Measurements from ENCODE around the gene LEMD1. TPM values are rescaled to one million over a fixed set of nuclear protein-coding genes. Genes with fewer than 3 reads are reported as not detected.
"Not testable (repeated sequence)": the region's sequence is repeated elsewhere in the genome, so short reads cannot be mapped to it uniquely, and the experiment has no call there.

The LEMD1 gene
- total RNA-seq, 1 donor from 2014 or later = 0.70 TPM

DNA sequence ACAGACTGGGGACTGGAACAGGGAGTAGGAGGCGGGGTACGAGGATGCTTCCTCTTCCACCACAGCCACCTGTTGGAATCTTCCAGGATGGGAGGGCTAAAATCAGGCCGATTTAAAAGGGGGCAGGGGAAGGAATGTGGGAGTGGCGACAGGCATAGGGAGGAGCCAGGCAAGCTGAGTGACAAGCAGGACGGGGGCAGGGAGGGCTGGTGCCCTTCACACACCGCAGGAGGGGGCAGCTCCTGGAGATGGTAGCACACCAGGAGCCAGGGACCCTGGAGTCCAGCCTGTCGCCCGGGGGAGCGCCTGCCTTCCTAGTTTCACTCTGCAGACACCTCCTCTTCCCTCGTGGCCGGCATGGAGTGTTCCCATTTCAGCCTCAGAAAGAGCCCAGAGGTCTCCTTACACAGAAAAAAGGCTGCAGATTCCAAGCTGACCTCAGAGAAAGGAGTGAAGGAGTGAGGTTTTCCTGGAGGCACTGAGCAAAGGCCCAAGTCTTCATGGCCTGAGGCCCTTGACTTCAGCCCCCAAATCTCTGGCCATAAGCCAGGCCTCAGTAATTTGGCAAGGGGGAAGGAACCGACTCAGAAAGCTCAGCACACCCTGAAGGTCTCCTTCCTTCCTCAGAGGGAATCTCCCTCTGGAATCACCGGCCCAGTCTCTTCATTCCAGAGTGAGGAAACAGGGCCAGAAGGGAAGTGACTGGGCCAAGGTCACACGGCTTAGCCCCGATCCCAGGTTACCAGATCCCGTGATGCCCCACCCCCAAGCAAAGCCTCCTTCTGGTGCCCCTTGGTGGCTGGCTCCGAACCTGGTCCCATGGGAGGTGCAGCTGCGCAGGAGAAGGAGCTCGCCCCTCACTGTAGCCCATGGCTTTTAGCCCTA is 25.8 kb upstream of the LEMD1 start:
- no peak for DNase-seq (ENCODE audit: low read depth)

DNA sequence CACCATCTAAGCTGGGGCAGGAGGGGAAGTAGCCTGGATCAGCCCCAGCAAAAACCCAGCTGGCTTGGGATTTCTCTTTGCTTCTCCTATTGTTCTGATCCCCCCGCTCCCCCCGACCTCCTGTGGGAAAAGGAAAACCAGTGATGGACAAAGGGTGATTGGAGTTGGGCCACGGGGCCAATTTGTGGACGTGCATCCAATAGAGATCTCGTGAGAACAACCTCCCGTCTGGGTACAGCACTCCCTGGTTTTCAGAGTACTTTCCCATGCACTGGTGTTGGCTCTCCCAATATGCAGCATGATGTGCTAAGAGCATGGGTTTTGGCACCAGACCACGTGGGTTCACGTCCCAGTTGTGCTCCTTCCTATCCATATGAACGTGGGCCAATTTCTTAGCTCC is 25.0 kb upstream of the LEMD1 start:
- no peak for DNase-seq (ENCODE audit: low read depth)

DNA sequence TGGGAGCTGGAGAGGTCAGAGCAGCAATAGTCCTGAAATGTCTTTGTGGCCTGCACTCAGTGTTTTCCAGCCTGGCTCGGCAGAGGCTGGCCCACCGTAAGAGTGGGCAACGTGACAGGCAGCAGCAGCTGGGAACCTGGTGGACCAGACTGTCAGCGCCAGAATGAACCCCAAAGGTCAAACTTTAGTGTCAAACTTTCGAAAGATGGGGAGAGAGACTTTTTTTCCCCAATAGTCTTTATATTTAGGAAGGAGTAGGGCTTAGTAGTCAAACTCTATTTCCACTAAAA is 23.7 kb upstream of the LEMD1 start:
- no peak for DNase-seq (ENCODE audit: low read depth)

DNA sequence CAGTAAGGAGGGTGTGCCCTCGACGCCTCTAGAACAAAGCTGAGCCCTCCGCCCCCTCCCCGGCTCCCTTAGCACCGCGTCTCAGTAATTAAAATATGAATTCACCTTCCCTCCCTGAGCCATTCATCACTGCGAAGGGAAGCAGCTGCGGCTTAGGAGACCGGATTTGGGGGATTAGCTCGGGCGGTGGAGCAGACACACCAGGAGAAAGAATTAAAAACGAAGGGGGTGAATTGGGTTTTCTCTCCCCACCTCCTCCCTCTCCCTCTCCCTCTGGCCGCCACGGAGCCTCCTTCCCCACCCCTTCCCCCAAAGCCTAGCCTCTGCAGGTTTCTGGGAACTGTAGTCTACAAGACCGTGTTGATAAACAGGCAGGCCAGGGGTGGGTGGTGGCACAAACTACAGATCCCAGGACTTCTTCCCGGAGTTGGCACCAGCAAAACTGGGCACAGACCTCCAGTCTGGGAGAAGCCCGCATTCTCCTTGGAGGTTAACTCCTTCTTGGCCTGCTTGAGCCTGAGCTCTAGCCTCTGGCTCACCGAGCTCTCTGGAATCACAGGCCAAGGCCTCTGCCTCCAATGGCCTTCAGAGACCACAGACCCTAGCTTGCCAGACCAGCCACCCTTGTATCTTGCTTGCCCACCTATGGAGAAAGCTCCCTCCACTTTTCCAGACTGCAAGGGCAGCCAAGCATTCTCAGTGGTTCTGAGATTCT is 23.2 kb upstream of the LEMD1 start:
- peak; percentile 50 for DNase-seq (ENCODE audit: low read depth)

DNA sequence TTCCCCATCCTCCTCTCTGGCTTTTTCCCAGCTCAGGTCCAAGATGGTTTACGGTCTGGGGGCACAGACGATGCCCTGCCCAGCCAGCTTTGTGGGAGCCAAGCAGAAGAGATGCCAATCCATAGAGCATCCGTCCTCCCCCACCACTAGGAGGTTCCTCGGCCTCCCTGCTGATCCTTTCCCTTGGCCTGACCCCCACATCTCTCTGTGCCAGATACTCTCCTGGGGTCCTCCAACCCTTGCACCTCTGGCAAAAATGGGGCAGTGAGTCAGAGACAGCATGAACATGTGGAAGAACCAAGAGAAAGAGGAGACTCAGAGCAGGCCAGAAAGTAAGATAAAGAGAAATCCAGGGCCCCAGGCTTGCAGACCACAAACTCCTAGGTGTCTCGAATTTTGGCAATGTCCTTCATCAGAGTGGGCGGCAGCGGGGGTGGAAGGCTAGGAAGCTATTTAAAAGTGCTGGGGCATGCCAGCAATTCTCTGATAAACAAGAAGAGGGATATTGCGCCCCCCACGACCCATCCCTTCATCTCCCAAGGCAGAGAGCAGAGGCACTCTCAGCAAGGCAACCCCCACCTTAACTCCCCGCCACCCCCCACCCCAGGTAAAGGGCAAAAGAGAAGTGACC is 22.6 kb upstream of the LEMD1 start:
- no peak for DNase-seq (ENCODE audit: low read depth)

DNA sequence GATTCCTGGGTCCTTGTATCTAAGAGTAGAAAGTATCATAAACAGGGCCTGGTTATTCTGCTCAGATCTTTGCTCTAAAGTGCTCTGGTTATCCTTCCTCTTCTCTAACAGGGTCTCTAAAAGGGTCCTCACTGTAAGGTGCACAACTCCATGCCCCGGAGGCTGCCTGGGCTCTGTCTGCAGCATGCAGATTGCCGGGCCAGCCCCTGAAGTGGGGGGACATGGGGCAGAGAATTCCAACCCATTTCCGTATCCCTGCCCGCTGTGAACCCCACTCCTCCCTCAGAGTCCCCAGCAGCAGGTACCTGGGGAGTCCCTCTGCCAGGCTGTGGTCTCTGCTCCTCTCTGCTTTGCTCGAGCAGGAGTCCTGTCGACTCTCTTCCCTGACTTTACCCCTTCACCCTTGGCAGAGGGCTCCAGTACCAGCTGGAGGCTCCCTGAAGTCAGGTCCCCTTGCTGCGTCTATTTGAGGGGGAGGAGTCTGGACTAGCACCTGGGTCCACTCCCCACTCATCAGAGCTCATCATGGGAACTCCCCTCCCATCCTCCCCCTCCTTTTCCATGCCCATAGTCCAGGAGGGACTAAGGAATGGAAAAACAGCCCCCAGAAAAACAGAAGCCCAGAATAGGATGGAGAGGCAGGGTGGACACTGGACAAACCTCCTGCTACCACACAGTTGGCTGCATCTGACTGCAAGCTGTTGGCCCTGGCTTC is 21.9 kb upstream of the LEMD1 start:
- no peak for DNase-seq (ENCODE audit: low read depth)

DNA sequence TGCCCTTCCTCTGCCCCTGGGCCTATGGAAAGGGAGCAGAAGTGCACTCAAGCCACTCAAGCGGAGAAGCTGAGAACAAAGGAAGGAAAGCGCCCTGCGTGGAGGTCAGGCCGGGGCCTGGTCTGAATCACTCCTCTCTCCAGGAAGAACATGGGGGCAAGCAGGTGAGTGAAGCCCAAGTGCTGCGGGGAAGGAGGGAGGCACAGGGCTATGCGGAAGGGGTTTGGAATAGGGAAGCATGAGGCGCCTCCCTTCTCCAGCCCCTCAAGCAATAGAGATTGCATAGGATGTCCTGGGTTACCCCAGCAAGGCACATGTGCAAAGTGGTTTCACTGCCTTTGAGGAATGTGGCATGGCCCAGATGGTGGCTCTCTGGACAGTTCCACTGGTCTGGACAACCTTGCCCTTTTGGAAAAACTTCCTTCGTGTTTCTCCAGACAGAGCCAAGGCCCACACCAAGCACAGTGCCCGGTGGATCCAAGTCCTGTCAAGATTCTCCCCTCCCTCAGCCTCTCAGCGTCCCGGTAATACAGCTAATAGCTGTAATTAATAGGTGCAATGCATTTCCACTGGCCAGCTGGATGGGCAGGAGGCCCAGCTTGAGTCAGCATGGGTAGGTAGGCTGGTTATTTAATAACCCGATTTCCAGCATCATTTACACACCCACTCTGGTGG is 20.3 kb upstream of the LEMD1 start:
- peak; percentile 84 for DNase-seq (ENCODE audit: low read depth)

DNA sequence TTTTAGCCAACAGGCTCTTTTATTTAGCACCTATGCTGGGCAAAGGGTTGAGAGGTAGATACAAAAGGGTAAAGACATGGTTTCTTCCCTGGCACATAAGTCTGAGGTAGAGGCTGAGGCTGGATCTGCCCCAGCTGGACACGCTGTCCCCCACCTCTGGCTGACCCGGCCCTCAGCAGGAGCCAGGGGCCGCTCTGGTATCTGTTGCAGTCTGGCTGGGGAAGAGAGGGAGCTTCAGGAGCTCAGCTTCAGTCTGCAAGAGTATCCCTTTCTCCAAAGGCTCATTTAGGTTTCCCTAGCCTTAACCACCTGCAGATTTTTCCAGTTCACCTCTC is 19.8 kb upstream of the LEMD1 start:
- DNase-seq (ENCODE audit: low read depth) = no peak

DNA sequence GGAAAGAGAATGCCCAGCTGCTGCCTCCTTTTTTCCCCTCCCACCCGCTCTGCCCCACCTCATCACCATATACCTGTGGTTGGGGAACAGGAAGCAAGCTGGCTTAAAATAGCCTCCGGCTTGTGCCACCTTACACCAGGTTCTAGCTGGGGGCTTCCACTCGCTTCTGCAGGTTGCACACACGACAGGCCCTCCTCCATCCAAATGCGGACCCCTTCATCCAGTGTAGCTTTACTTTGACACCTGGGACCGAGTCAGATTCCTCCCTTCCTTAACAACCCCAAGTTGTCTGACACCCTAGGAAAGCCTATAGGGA is 19.4 kb upstream of the LEMD1 start:
- DNase-seq (ENCODE audit: low read depth) = no peak

DNA sequence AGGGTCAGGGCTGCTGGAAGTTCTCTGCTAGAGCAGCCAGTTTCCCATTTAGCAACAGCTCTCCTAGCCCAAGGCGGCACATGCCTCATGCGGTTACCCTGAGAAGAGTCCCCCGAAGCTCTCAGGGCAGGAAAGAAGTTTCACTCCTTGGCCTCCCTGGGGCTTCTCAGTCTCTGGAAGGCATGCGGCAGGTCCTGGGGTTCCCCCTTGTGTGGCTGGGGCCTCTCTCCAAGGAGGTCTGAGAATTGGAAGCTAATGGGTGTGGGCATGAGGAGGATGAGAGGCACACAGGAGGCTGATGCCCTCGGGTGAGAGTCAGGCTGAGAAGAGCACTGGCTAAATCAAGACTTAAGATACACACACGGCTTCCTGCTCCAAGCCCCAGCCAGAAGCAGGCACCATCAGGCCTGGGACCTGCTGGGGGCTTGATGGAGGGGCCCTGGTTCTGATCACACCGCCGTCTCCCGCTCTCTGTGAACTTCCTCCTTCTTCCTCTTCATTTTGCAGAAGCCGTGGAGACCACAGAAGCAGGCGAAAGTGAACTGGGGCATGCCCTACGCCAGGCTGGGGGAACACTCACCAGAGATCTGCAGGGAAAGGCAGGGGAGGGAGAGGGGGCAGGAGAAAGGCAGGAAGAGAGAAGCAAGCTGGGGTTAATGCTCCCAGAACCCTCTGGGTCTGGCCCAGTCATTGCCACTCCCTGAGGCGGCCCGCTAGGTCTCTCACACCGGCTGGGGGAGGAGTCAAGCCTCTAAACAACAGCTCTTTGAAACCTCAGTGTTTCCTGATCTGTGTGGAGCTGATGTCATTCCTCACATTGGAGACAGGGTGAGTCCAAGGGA is 18.8 kb upstream of the LEMD1 start:
- DNase-seq (ENCODE audit: low read depth) = peak; percentile 90

DNA sequence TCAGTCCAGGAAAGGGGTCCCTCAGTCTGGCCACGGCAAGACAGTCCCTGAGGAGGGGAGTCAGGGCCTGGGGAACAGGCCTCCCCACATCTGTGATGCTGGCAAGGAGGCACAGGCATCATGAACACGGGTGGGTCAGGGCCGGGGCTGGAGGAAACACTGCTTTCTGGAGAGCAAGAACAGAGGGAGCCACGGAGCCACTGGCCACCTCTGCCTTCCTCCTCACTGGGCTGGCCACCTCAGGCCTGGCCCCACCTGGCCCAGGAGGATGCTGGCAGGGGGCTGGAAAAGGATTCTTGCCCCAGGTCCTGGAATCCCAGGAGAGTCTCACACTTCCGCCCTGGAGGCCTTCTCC is 18.2 kb upstream of the LEMD1 start:
- DNase-seq (ENCODE audit: low read depth) = no peak

DNA sequence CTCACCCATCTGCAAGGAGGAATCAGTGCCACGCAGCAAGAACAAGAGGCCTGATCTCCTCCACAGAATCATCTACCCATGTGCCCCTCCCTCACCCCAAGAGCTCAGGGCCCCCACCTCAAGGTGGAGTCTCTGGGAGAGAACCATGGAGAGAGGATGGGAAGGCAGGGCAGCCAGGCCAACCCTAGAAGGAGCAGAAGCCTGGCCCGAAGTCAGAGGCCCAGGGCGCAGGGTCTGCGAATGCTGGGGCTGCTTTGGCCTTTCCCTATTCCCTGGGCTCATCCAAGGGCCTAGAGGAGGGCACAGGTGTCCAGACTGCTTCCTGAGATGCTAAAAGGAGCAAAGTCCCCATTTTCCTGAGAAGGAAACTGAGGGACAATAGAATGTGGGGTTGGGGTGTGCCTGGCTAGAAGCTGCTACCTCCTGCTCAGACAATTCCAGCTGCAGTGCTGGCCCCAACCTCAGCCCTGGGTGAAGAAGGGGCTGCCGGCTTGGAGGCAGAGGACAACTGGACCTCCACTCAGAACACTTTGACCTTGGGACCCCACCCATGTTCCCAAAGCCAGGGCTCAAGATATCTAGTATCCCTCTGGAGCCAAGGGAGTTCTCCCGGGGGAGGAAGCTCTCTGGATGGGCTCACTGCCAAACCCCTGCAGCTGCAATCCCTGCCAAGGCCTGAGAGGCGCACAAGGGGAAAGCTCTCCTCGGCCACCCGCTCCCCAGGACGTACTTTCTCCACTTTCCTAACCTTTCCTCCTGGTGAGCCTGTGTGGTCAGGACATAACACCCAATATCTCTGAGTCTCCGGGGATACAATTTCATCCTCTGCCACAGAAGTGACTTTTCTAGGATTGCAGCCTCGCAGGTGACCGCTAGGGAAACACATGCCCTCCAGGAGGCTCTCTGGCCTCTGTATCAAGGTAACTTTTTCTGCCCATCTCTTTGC is 16.6 kb upstream of the LEMD1 start:
- peak; percentile 57 for DNase-seq (ENCODE audit: low read depth)

DNA sequence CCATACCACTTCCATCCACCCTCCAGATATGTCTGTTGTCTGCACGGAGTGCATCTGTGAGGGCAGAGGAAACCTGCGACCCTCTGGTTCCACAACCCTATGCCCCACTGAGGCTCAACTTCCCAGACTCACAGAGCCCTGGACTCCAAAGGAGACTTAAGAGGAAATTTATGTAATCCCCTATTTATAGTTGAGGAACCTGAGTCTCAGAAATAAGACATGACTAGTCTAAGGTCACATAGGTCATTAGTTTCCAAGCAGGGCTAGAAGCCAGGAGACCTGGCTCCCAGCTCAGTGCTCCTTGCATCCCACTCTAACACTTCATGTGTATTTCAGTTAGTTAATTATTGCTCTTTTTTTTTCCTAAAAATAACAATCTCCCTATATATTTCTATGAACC is 15.7 kb upstream of the LEMD1 start:
- no peak for DNase-seq (ENCODE audit: low read depth)

DNA sequence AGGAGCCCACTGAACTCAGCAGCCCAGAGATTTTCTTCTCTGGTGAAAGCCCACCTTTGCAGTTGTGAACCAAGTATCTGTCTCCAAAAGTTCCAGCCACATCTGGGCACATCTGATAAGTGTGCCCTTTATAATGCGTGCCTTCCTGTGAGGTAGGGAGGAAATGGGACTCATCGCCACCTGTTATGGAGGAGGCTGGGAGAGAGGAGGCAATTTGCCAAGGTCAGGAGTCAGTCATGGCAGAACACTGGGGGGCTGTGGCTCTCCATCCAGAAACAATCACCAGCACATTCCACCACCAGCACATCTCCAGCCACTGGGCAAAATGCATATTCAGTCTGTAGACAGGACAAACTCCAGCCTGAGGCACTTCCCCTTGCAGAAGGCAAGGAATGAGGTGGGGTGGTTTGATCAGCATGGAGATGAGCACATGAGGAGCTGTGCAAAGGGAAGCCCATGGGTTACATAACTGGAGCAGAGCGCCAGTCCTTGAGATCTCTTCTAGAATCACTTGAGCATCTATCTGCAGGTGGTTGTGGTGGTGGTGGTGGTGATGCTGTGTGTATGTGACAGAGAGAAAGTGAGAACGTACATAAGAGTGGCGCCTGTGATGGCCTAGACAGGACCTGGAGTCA is 15.0 kb upstream of the LEMD1 start:
- no peak for DNase-seq (ENCODE audit: low read depth)

DNA sequence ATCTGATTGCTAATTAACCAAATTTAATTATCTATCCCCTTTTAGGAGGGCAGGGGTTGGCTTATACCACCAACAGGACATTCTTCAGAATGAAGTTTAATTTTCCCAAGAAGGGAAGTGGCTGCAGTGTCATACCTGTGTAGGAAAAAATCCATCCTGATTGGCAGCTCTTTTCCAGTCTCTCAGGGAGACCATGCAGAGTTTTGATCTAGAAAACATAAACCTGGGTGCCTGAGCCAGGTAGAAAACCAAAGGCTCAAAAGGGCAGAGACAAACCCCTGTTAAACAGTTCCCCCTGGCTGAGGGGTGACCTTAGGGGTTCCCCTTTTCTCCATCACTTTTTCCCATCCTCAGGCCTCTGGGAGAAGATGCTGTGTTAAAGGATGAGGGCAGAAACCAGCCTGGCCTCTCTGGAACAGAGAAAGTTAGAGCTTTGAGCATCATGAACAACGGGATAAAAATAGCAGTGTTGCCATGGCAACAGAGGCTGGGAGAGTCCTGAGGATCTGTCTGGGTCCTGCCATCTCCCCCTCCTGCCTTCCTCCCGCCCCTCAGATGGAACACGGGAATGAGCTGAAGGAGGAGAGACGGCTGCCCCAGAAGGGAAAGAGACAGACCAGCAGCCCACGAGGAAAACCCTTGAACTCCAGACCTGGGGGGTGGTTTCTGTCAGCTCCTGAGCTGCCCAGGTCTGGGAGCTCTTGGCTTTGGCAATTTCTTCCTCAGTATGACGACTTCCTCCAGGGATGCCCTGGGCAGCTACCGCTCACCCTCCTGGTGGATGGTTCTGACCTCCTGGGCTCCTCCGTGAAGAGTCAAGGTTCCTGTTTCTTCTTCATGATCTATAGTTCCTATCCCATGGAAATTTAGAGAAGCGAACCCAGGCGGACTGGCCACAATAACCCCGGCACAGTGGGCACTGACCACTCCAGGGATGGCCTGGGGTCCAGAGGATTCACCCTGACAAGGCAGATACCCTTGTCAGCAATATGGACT is 14.0 kb upstream of the LEMD1 start:
- DNase-seq (ENCODE audit: low read depth) = no peak

DNA sequence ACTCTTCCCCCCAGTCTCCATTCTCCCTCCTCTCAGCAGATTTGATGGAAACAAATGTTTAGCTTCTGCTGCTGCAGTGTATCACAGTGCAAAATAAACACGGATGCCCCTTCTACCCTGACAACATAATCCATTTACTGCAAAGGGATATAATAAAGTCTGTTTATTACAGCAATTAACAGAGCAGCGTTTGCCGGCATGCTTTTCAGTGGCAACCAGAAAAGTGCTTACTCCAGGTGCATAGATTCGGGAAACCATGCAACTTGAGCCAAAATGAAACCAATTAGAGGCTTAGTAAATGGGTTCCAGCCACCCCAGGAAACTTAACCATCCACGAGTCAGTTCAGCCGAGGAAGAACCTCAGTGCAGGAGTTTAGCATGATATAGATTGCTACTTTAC is 12.9 kb upstream of the LEMD1 start:
- no peak for DNase-seq (ENCODE audit: low read depth)

DNA sequence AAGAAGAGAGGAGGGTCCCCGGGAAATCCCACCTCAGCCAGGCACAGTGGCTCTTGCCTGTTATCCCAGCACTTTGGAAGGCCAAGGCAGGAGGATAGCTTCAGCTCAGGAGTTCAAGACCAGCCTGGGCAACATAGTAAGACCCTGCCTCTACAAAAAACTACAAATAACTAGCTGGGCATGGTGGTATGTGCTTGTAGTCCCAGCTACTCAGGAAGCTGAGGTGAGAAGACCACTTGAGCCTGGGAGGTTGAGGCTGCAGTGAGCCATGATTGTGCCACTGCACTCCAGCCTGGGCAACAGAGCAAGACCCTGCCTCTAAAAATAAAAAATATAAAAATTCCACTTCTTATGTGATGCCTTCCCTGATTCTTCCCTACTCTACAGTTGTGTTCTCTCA is 10.8 kb upstream of the LEMD1 start:
- not testable (repeated sequence) for DNase-seq (ENCODE audit: low read depth)

DNA sequence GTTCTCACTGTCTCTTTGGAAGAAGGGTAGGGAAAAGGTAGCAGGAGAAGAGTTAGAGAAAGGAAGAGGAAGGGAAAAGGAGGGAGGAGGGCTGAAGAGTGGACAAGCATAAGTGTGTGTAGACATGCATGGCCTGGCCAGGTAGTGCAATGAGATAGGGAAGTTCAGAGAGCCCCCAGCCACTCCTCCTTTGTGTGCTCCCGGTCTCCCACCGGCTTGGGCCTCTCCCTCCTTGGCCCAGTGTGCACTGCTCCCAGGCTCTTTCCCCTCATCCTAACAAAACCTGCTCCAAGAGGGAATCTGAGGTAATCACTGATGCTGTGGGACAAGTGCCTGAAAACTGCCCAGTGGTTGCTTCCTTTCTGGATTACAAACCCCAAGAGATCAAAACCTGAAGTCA is 10.3 kb upstream of the LEMD1 start:
- no peak for DNase-seq (ENCODE audit: low read depth)
